AG09319 (cell line): ENCODE results near the gene OR1C1.
"Not testable (repeated sequence)": the region's sequence is repeated elsewhere in the genome, so short reads cannot be mapped to it uniquely, and the experiment has no call there.

ENCODE experiments used
- DNase-seq: peaks from one replicate; pipeline ENCODE4 v3.0.0-alpha.2; 2010; ENCODE audit warnings: low read depth; ENCODE audit errors: extremely low read depth
- CTCF ChIP-seq: IDR thresholded peaks from 2 replicates; pipeline ENCODE4 v1.5.1; 2011; ENCODE audit warnings: low read depth, mild to moderate bottlenecking, inconsistent platforms, low read length, moderate library complexity

Gene OR1C1

GRCh38 chr1:247760456-247760855 lies at the start of gene OR1C1:
Gene OR1C1, minus strand, starts transcription at chr1:247760556. Its CDS starts 2,150 bp downstream, at chr1:247758406.
- no peak for DNase-seq
- TF ChIP-seq CTCF: no peak

- DNase-seq: no peak
- no peak for TF ChIP-seq CTCF
Observed at GRCh38 chr1:247797518-247797917, 37.2 kb upstream of the OR1C1 start.

- TF ChIP-seq CTCF: no peak
- no peak for DNase-seq
Observed at GRCh38 chr1:247769603-247770002, 9.2 kb upstream of the OR1C1 start.

GRCh38 chr1:247754311-247754710 lies 6.0 kb downstream of the OR1C1 start:
- DNase-seq: not testable (repeated sequence)

- TF ChIP-seq CTCF: no peak
- no peak for DNase-seq
Observed at GRCh38 chr1:247749870-247750269, 10.5 kb downstream of the OR1C1 start.

- no peak for TF ChIP-seq CTCF
- no peak for DNase-seq
Observed at GRCh38 chr1:247748041-247748440, 12.3 kb downstream of the OR1C1 start, which contains the start of gene OR14A2. Gene OR14A2, minus strand, starts transcription at chr1:247748141.

GRCh38 chr1:247747616-247748015 lies 12.7 kb downstream of the OR1C1 start:
- no peak for DNase-seq
- no peak for TF ChIP-seq CTCF

- no peak for TF ChIP-seq CTCF
- no peak for DNase-seq
Observed at GRCh38 chr1:247746391-247746935, 13.9 kb downstream of the OR1C1 start.

- DNase-seq: not testable (repeated sequence)
Observed at GRCh38 chr1:247742215-247742760, 18.1 kb downstream of the OR1C1 start.
